Activated naive CD8-positive, alpha-beta T cell treated with anti-CD3 and anti-CD28 coated beads, Interleukin-2, amount 10 ng/mL, durations not matched to agents 7 days and 5 days (primary cell): Measurements from ENCODE around the gene IARS2. TPM values are rescaled to one million over a fixed set of nuclear protein-coding genes. Genes with fewer than 3 reads are reported as not detected.

Experiments
- ATAC-seq: fragments of 150-1000 bp; cut with Tn5 transposase; one replicate; pipeline ENCODE4 v1.10.0; 2021; ENCODE audit warnings: low read depth, moderate library complexity
- POLR2A ChIA-PET: fragments of 350-600 bp; sonication (Branson Sonifier 250); formaldehyde crosslinking; loops from one replicate; lab custom pipeline; 2021; ENCODE audit warnings: antibody characterized with exemption; lab: Charles Lee
- DNase-seq: peaks from one replicate; pipeline ENCODE4 v3.0.0; 2021
- H3K27ac Mint-ChIP-seq: one replicate; pipeline ENCODE4 v1.8.0; 2022; ENCODE audit warnings: mild to moderate bottlenecking, mixed read lengths
- H3K27me3 Mint-ChIP-seq: one replicate; pipeline ENCODE4 v1.8.0; 2022; ENCODE audit warnings: mild to moderate bottlenecking, moderate library complexity, mixed read lengths
- H3K36me3 Mint-ChIP-seq: one replicate; pipeline ENCODE4 v1.8.0; 2021; ENCODE audit warnings: mild to moderate bottlenecking, mixed read lengths
- H3K4me1 Mint-ChIP-seq: one replicate; pipeline ENCODE4 v1.8.0; 2021; ENCODE audit warnings: mixed read lengths
- H3K4me3 Mint-ChIP-seq: one replicate; pipeline ENCODE4 v1.8.0; 2022; ENCODE audit warnings: mild to moderate bottlenecking, moderate library complexity, mixed read lengths
- H3K9me3 Mint-ChIP-seq: one replicate; pipeline ENCODE4 v1.8.0; 2021; ENCODE audit warnings: mixed read lengths
- total RNA-seq, 2 experiments: library from RNA; stranded (reverse); gene quantifications; one replicate each; pipeline ENCODE4 v1.2.3, GENCODE V29; 2021

IARS2 gene
- 10 to 100 TPM; 48.7 to 49.0 TPM for total RNA-seq

DNA sequence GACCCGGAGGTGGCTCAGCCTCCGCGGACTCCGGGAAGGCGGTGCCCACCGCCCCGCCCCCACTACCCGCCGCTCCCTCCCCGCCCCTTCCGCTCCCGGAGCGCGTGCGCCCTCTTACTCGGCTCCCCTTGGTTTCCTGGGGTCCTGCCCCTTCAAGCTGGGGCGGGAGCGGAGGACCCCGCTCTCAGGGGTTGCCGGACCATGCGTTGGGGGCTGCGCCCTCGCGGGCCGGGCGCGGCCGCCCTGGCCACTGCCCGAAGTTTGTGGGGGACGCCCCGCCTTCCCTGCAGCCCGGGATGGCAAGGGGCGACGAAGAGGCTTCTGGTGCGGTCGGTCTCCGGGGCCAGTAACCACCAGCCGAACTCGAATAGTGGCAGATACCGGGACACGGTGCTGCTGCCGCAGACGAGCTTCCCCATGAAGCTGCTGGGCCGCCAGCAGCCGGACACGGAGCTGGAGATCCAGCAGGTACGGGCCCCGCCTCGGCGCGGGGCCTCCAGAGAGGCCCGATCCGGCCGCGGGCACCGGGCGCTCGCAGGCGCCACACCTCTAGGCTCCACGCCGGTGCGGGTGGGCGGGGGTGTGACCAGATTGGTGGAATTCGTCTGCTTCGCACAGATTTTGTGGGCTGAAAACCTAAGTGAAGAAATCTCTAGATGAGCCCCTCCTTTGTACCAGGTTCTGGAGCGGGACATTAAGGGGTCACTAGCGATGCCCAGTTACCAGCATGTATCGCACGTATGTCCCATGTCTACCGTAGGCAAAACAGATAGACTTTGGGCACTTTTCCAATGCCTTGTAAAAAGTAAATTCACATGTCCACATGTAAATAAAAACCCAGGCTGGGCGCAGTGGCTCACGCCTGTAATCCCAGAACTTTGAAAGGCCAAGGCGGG lies at the start of gene IARS2:
IARS2 (plus strand) TSS at position 117 of the 896 bp plus-strand sequence; CDS start at position 202, 85 bp downstream.
- peak; percentile 74 for ATAC-seq
- Mint-ChIP-seq H3K36me3 (peaks cover 10% of the 10 kb centered on the region), H3K27ac (peak within 1 kb of the TSS; percentile 61), H3K9me3 (no peaks in the 10 kb centered on the region), H3K4me1 (peaks cover 19% of the 10 kb centered on the region), H3K27me3 (no peaks in the 10 kb centered on the region), H3K4me3 (peak within 1 kb of the TSS; percentile 73)
- peak; percentile 93 for DNase-seq
- POLR2A ChIA-PET: interaction anchor here (0.8 to 1.3 kb wide), 3 partner anchors 51 to 96 kb away, joined by 4 to 6 read pairs (median 5); no protein-coding TSS in a partner anchor

DNA sequence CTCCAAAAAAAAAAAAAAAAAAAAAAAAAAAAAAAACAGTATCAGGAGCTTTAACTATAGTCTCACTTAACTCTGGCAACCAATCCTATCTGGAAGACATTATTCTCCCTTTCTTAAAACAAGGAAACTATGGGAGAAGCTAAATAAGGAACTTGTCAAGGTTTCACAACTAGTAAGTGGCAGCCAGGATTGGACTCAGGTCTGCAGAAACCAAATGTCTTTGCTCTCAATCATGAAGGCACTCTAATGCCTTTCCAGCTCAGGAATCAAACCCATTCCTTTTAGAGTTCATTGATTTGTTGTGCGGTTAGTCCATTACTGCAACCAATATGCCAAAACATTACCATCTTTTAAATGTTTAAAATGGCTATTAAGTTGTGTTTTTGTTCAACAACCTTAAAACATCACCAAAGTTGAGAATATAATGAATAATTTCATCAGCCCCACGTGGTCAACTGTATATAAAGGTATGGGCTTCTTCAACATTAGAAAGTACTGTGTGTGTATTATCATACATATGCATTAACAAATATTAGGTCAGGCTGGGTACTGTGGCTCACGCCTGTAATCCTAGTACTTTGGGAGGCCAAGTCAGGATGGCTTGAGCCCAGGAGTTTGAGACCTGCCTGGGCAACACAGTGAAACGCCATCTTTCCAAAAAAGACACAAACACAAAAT lies 49.1 kb upstream of the IARS2 start:
- H3K36me3 Mint-ChIP-seq: peaks cover 2% of the 10 kb centered on the region
- H3K4me3 Mint-ChIP-seq: peak overlapping the region; percentile 97
- H3K9me3 Mint-ChIP-seq: no peaks in the 10 kb centered on the region
- DNase-seq: no peak
- H3K27me3 Mint-ChIP-seq: no peaks in the 10 kb centered on the region
- peak overlapping the region; percentile 97 for H3K27ac Mint-ChIP-seq
- POLR2A ChIA-PET: interaction anchor here (0.5 to 2.0 kb wide), 4 partner anchors 13 to 227 kb away, joined by 3 to 5 read pairs (median 4); partner anchors contain the start of genes BPNT1 and IARS2
- H3K4me1 Mint-ChIP-seq: peaks cover 15% of the 10 kb centered on the region
- ATAC-seq: no peak

DNA sequence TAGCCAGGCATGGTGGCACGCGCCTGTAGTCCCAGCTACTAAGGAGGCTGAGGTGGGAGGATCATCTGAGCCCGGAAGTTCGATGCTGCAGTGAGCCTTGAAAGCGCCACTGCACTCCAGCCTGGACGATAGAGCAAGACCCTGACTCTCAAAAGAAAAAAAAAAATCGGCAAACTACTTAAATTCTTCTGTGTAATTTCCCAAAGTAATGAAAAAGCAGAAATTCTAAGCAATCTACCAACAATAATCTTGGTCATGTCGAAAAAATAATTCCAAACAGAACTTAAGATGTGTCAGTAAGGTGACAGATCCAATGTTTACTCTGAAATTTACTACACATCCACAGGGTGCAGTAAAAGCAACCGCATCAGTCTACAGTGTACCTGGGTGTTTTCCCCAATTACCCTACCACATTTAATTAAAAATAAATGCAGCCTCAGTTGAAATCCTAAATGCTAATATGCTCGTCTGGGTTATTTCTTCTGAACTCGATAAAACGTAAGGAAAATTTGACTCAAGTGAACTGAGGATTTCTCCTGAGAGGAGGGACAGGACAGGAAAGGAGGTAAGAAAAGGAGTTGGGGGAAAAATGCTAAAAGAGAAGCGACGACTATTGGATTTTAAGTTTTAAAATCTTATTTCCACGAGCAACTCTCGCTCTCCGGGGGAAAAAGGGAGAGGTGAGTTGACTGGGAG lies 48.4 kb upstream of the IARS2 start:
- Mint-ChIP-seq H3K27me3 (no peaks in the 10 kb centered on the region), H3K4me3 (peak overlapping the region; percentile 97), H3K36me3 (peaks cover 2% of the 10 kb centered on the region), H3K9me3 (no peaks in the 10 kb centered on the region), H3K4me1 (peaks cover 15% of the 10 kb centered on the region), H3K27ac (peak overlapping the region; percentile 97)
- DNase-seq: no peak
- ATAC-seq: no peak
- POLR2A ChIA-PET: interaction anchor here (0.5 to 1.1 kb wide), 5 partner anchors 9 to 226 kb away, joined by 3 to 10 read pairs (median 4); partner anchors contain the start of gene BPNT1

DNA sequence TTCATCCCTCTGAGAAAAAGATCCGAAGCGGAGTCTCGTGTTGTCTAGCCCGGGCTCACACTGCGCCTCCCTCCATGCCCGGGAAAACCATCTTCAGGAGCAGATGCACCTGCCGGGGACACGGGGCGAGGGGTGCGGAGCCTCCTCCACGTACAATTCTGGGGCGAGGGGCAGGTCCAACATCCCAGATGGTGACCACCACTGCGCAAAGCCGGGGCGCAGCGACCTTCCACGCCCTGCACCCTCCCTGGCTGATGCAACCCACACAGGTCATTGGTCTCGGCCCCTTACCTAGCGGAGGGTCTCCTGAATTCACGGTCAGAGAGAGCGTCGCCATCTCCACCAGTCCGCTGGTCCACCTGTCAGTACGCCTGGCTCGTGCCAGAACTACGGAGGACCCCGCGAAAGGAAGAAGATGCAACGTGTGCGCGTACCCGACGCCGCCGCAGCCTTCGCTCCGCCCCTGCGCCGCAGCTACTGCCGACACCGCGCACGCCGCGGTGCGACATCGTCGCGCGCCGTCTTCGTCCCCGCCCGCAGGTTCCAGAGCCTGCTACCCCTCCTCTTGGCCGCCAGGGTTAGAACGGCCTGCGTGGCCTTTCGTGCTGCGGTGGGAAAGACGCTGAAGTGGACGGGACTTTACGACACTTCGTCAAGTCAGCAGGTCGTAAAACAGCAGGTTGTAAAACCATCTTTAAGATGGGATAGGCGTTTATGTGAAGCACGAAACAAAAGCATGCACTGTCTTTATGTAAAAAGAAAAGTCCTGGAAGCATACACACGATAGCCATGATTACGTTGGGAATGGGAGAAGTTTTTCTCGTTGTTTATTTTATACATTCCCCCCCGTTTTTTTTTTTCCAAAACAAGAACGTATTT lies 47.6 kb upstream of the IARS2 start, which contains the start of gene EPRS1:
EPRS1 (minus strand) TSS at position 454 of the 879 bp plus-strand sequence; CDS start at position 337, 117 bp downstream.
- DNase-seq (peak; percentile 93), ATAC-seq (peak; percentile 98)
- Mint-ChIP-seq H3K4me3 (peak within 1 kb of the TSS; percentile 97), H3K36me3 (peaks cover 2% of the 10 kb centered on the region), H3K9me3 (no peaks in the 10 kb centered on the region), H3K27ac (peak within 1 kb of the TSS; percentile 97), H3K4me1 (peaks cover 15% of the 10 kb centered on the region), H3K27me3 (no peaks in the 10 kb centered on the region)
- POLR2A ChIA-PET: interaction anchor here (0.5 to 1.0 kb wide), 4 partner anchors 8 to 239 kb away, joined by 3 to 10 read pairs (median 5); partner anchors contain the start of gene BPNT1

DNA sequence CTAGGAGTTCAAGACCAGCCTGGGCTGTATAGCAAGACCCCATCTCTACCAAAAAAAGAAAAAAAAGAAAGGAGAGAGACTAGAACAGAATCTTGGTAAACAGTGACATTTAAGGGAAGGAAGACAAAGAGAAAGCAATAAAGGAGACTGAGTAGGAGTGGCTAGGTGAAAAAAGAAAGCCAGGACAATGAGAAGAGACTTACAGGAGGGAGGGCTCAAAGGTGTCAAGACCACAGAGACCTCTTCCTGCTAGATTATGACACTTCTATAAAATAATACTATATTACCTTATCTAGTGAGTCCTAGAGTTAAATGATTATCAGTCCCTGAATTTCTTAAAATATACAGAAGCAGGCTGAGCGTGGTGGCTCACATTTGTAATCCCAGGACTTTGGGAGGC lies 37.6 kb upstream of the IARS2 start:
- ATAC-seq (peak; percentile 95), DNase-seq (no peak)
- peak overlapping the region; percentile 80 for H3K27ac Mint-ChIP-seq
- no peaks in the 10 kb centered on the region for H3K27me3 Mint-ChIP-seq
- POLR2A ChIA-PET: no interaction called here
- peaks cover 7% of the 10 kb centered on the region for H3K36me3 Mint-ChIP-seq
- H3K9me3 Mint-ChIP-seq: no peaks in the 10 kb centered on the region
- H3K4me1 Mint-ChIP-seq: peaks cover 8% of the 10 kb centered on the region
- peak overlapping the region; percentile 33 for H3K4me3 Mint-ChIP-seq

DNA sequence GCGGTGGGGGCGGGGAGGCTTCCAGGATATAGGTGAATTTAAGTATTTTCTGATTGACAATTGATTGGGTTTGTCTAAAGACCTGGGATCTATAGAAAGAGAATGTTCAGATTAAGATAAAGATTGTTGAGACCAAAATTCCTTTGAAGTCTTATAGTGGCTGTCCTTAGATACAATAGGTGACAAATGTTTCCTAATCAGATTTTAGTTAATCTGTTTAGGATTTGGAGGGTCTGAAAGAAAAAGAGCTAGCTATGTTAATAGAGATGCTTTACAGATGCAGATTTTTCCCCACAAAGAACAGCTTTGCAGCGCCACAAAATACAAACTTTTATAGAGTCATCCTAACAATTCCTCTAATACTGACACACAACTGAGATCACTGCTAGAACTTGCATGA lies 33.1 kb upstream of the IARS2 start:
- no peaks in the 10 kb centered on the region for H3K9me3 Mint-ChIP-seq
- DNase-seq (no peak), ATAC-seq (no peak)
- POLR2A ChIA-PET: no interaction called here
- no peaks in the 10 kb centered on the region for H3K27me3 Mint-ChIP-seq
- H3K36me3 Mint-ChIP-seq: peaks cover 21% of the 10 kb centered on the region
- H3K4me1 Mint-ChIP-seq: peaks cover 7% of the 10 kb centered on the region
- H3K4me3 Mint-ChIP-seq: no peak overlapping the region
- no peak overlapping the region for H3K27ac Mint-ChIP-seq

DNA sequence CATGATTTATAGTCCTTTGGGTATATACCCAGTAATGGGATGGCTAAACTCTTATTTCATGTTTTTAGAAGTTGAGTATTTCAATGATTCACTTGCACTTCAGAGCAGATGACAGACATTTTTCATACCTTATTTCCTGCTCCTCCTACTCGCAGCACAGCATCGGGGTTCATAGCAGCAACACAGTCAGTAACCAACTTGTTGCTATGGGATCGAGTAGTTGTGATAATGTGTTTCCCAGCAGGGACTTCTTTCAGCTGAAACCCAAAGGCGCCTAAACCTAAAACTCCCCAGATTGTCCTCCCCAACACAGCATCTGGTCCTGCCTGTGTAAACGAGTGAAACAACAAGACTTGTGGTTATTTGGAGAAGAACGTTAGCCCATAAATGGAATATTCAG lies 31.3 kb upstream of the IARS2 start:
- DNase-seq (no peak), ATAC-seq (no peak)
- Mint-ChIP-seq H3K27me3 (no peaks in the 10 kb centered on the region), H3K4me3 (no peak overlapping the region), H3K27ac (no peak overlapping the region), H3K36me3 (peaks cover 20% of the 10 kb centered on the region), H3K4me1 (no peaks in the 10 kb centered on the region), H3K9me3 (no peaks in the 10 kb centered on the region)
- POLR2A ChIA-PET: no interaction called here

DNA sequence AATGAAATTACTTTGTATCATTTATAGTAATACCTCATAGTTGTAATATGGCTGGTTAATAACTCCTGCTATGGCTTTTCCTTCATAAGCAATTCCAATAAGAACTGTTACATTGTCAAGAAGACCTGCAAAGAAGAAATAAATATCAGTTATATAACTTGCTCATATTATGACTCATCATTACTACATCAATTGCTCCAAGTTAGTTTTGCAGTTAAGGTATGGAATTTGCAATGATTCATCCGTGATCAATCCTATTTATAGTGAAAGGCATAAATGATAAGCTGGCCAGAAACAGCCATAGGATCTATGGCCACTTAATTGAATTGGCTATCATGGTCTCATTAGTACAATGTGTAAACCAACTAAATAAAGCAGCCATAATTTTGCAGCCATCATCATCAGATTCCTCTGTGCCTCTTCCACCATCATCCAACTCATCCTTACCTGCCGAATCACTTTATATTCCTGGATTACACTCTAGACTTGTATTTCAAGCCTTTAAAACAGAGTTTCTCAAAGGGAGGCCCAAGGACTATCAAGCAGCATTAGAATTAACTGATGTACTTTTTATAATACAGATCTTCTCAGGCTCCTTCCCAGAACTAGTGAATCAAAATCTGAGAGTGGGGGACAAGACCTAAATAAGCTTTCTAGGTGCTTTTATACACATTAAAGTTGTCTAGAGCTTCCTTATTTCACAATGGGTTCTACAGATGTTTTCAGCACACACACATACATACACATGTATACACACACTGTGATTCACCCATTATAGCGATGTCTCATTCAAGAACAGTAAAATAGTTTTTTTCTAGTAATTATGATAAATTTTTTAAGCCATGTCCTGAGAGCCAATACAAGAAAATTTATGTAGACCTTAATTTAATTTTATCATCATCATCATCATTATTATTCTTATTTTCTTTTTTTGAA lies 26.4 kb upstream of the IARS2 start:
- Mint-ChIP-seq H3K27ac (no peak overlapping the region), H3K4me1 (no peaks in the 10 kb centered on the region), H3K27me3 (no peaks in the 10 kb centered on the region), H3K4me3 (no peak overlapping the region), H3K9me3 (no peaks in the 10 kb centered on the region), H3K36me3 (peaks cover 19% of the 10 kb centered on the region)
- DNase-seq: no peak
- no peak for ATAC-seq
- POLR2A ChIA-PET: no interaction called here

DNA sequence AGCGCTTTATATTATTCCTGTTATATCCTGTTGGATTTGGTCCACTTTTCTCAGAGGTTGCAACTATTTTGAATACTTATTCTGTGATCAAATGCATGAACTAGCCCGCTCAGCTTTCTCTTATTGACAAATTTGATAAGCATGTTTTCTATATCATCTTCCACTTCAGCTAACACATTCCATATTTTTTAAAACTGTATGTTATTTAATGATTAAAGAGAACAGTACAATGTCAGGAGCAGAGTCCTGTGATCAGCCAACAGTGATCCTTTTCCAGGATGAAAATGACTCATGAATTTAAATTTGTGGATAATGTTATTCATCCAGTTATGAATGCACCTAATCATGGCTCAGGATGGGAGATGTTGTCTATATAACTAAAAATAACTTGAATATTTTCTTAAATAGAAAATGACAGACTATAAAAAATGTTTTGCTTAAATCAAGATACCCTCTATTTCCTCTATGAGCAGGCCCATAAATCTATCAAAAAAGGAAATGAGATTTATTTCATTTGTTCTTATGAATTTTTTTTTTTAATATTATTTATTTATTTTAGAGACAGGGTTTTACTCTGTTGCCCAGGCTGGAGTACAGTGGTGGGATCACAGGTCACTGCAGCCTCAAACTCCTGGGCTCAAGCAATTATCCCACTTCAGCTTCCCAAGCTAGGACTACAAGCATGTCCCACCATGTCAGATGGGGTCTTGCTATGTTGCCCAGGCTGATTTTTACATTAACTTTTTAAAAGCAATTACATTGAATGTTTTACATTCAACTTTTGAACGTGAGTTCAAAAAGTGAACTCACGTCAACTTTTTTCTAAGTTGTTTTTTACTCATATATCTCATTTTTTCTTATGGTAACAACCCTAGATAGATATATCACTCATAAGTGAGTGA lies 16.8 kb upstream of the IARS2 start:
- Mint-ChIP-seq H3K27ac (no peak overlapping the region), H3K36me3 (peaks cover 17% of the 10 kb centered on the region), H3K9me3 (no peaks in the 10 kb centered on the region), H3K27me3 (no peaks in the 10 kb centered on the region), H3K4me1 (peaks cover 2% of the 10 kb centered on the region), H3K4me3 (no peak overlapping the region)
- ATAC-seq: no peak
- DNase-seq: no peak
- POLR2A ChIA-PET: interaction anchor here (0.7 kb wide), 2 partner anchors 13 to 107 kb away, joined by 5 read pairs; no protein-coding TSS in a partner anchor

DNA sequence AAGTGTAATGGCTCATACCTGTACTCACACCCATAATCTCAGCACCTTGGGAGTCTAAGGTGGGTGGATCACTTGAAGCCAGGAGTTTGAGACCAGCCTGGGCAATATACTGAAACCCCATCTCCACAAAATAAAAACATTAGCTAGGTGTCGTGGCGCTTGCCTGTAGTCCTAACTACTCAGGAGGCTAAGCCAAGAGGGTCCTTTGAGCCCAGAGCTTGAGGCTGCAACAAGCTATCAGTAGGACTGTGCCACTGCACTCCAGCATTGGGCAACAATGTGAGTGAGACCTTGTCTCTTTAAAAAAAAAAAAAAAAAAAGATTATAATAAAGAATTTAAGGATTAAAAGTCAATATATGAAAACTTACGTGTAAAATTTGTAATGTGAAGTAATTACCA lies 16.0 kb upstream of the IARS2 start:
- POLR2A ChIA-PET: interaction anchor here (0.7 kb wide), 1 partner anchor 108 kb away, joined by 5 read pairs; no protein-coding TSS in a partner anchor
- peaks cover 15% of the 10 kb centered on the region for H3K36me3 Mint-ChIP-seq
- no peak for ATAC-seq

More for the DNA sequence above, 16.0 kb upstream of the IARS2 start:
- H3K27ac Mint-ChIP-seq: no peak overlapping the region
- no peak overlapping the region for H3K4me3 Mint-ChIP-seq
- peaks cover 2% of the 10 kb centered on the region for H3K4me1 Mint-ChIP-seq
- H3K9me3 Mint-ChIP-seq: no peaks in the 10 kb centered on the region
- no peaks in the 10 kb centered on the region for H3K27me3 Mint-ChIP-seq
- no peak for DNase-seq
